NT2/D1 (cell line): ENCODE measurements around the gene SYPL2.

Experiments used
- DNase-seq: peaks from one replicate; pipeline ENCODE4 v3.0.0-alpha.2; 2011; ENCODE audit warnings: low read depth, low spot score
- H3K27me3 ChIP-seq: 2 replicates; pipeline ENCODE4 v1.6.0; 2011; ENCODE audit warnings: mild to moderate bottlenecking; ENCODE audit not compliant: insufficient read length, insufficient read depth
- H3K36me3 ChIP-seq: 2 replicates; pipeline ENCODE4 v1.6.1; 2011; ENCODE audit warnings: mild to moderate bottlenecking, low read length, mixed read lengths; ENCODE audit not compliant: insufficient read depth, insufficient read length
- H3K4me1 ChIP-seq: 2 replicates; pipeline ENCODE4 v1.5.1; 2011; ENCODE audit not compliant: insufficient read depth, insufficient read length
- H3K4me3 ChIP-seq: 2 replicates; pipeline ENCODE4 v1.5.1; 2011; ENCODE audit warnings: low read depth; ENCODE audit not compliant: insufficient read length
- H3K9ac ChIP-seq: 2 replicates; pipeline ENCODE4 v1.6.0; 2011; ENCODE audit warnings: low read depth; ENCODE audit not compliant: insufficient read length
- H3K9me3 ChIP-seq: 2 replicates; pipeline ENCODE4 v1.5.1; 2011; ENCODE audit warnings: mild to moderate bottlenecking, low read length; ENCODE audit not compliant: insufficient read depth
- SUZ12 ChIP-seq: IDR thresholded peaks from 2 replicates; pipeline ENCODE4 v1.6.1; 2011; ENCODE audit not compliant: insufficient read length, insufficient read depth; ENCODE audit errors: extremely low read depth
- YY1 ChIP-seq: IDR thresholded peaks from 2 replicates; pipeline ENCODE4 v1.6.1; 2011; ENCODE audit not compliant: insufficient read length, insufficient read depth
- ZNF274 ChIP-seq: IDR thresholded peaks from 2 replicates; pipeline ENCODE4 v1.6.1; 2011; ENCODE audit warnings: mild to moderate bottlenecking, low read depth, low read length

SYPL2 gene

GRCh38 chr1:109509176-109510134, 43.1 kb downstream of the SYPL2 start, which contains the start of gene AMIGO1:
TSS of gene AMIGO1 (minus strand) at chr1:109509727. CDS start at chr1:109508912, 815 bp downstream.
- peaks cover 3% of the 10 kb centered on the region for H3K4me1 ChIP-seq
- no peaks in the 10 kb centered on the region for H3K9me3 ChIP-seq

DNA sequence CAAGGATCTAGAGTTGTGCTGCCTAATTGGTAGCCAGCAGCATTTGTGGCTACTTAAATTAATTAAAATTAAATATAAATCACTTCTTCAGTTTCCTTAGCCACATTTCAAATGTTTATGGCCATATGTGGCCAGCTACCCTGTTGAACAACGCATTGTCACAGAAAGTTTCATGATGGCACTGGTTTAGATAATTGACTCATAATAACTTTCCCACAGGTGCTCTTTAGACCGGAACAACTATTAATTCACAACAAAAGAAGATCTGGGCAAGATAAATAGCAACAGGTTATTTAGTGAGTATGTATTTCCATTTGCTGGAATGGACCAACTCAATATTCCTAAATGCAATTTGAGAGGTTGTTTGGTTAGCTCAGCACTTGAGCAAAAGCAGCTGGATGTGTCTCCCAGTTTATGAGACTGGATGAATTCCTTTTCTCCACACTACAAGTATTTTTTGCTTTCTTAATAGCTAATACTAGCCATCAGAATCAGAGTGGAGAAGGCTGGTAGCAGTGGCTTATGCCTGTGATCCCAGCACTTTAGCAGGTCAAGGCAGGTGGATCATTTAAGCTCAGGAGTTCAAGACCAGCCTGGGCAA, 46.9 kb downstream of the SYPL2 start:
- Histone ChIP-seq H3K36me3 (no peaks in the 10 kb centered on the region), H3K4me1 (peaks cover 3% of the 10 kb centered on the region), H3K27me3 (peaks cover 41% of the 10 kb centered on the region), H3K9ac (no peak overlapping the region), H3K9me3 (no peaks in the 10 kb centered on the region), H3K4me3 (no peak overlapping the region)
- no peak for DNase-seq
- no peak for TF ChIP-seq SUZ12
- TF ChIP-seq YY1: no peak
- TF ChIP-seq ZNF274: no peak

More at GRCh38 chr1:109509176-109510134, 43.1 kb downstream of the SYPL2 start, which contains the start of gene AMIGO1:
- DNase-seq: no peak
- Histone ChIP-seq H3K27me3 (peaks cover 52% of the 10 kb centered on the region), H3K36me3 (no peaks in the 10 kb centered on the region), H3K9ac (peak within 1 kb of the TSS; percentile 71), H3K4me3 (peak within 1 kb of the TSS; percentile 70)
- TF ChIP-seq YY1: no peak
- TF ChIP-seq ZNF274: no peak
- TF ChIP-seq SUZ12: no peak

GRCh38 chr1:109514846-109515245, 48.5 kb downstream of the SYPL2 start:
- DNase-seq: no peak
- H3K36me3 ChIP-seq: no peaks in the 10 kb centered on the region
- peaks cover 25% of the 10 kb centered on the region for H3K27me3 ChIP-seq
- peaks cover 3% of the 10 kb centered on the region for H3K4me1 ChIP-seq
- no peak overlapping the region for H3K4me3 ChIP-seq
- TF ChIP-seq YY1 (no peak), SUZ12 (no peak), ZNF274 (no peak)
- H3K9ac ChIP-seq: no peak overlapping the region
- no peaks in the 10 kb centered on the region for H3K9me3 ChIP-seq

DNA sequence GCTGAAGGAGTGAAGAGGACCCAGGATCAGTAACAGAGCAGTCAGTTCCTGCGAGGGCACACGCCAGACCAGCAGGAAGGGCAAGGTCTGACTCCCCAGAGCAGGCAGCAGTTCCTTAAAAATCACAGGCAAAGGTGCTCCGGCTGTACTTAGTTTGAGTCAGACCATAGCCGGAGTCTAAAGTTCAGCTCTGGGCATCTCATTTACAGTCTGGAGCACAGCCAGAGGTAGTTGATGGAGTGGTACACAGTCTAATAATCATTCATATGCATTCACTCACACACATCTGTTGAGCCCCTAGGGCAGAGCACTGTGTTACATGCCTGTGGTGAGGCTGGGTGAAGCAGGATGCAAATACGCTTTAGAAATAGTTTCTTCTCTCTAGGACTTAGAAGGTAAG, 50.5 kb downstream of the SYPL2 start:
- Histone ChIP-seq H3K4me3 (no peak overlapping the region), H3K36me3 (no peaks in the 10 kb centered on the region), H3K9me3 (no peaks in the 10 kb centered on the region), H3K9ac (no peak overlapping the region), H3K4me1 (no peaks in the 10 kb centered on the region), H3K27me3 (peaks cover 4% of the 10 kb centered on the region)
- TF ChIP-seq SUZ12 (no peak), ZNF274 (no peak), YY1 (no peak)
- DNase-seq: no peak

- no peaks in the 10 kb centered on the region for H3K9me3 ChIP-seq
- TF ChIP-seq SUZ12 (no peak), ZNF274 (no peak), YY1 (no peak)
- DNase-seq: no peak
- H3K4me3 ChIP-seq: no peak overlapping the region
- no peak overlapping the region for H3K9ac ChIP-seq
- no peaks in the 10 kb centered on the region for H3K36me3 ChIP-seq
- no peaks in the 10 kb centered on the region for H3K4me1 ChIP-seq
- H3K27me3 ChIP-seq: peaks cover 3% of the 10 kb centered on the region
These were observed 51.0 kb downstream of the SYPL2 start for GRCh38 chr1:109517337-109517736.

DNA sequence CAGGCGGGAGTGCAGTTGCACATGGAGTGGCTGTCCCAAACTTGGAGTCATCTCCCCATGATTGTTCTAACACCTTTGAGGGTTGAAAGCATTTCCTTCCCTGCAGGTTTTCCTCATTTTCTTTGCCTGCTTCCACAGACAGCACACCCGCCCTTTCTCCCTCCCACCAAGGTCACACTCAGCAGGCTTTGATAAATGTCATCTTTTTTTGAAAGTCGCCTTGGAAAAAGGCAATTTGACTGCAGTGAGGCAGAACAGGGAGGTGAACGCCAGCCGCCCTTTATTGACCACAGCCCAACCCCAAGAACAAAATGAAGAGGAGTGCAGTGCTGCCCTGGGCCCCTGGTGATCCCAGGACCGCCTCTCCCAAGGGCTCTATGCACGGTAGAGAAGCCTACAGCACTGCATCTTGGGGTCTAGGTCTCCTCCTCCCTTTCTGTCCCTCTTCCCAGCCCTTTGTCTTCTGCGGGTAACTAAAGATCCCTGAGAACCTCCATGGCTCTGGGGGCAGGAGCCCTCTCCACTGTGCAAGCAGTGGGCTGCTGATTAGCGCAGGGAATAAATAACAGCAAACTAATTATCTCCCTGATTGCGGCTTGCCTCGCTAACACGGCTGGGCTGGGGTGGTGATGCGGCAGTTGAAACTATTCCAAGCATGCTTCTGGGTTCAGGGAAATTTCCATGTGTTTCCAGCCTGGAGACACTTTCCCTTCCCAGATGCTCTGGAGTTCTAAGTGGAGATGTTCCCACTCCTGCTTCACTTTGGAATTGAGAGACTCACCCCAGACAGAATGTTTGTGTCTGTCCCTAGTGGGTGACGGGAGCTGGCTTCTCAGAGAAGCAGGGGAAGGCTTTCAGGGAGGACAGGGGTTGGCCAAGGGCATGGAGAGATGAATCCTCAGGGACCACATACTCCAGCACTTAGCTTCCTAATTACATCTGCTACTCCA, 54.9 kb downstream of the SYPL2 start:
- no peaks in the 10 kb centered on the region for H3K4me1 ChIP-seq
- H3K9ac ChIP-seq: no peak overlapping the region
- H3K36me3 ChIP-seq: no peaks in the 10 kb centered on the region
- DNase-seq: no peak
- 0 out of 2 replicates have a peak, but pooled peaks cover 7% of the 10 kb centered on the region for H3K9me3 ChIP-seq
- no peak for TF ChIP-seq ZNF274
- no peak overlapping the region for H3K4me3 ChIP-seq
- H3K27me3 ChIP-seq: no peaks in the 10 kb centered on the region
